ENCODE measurements around the gene PIP5K1A.

Gene PIP5K1A

DNA sequence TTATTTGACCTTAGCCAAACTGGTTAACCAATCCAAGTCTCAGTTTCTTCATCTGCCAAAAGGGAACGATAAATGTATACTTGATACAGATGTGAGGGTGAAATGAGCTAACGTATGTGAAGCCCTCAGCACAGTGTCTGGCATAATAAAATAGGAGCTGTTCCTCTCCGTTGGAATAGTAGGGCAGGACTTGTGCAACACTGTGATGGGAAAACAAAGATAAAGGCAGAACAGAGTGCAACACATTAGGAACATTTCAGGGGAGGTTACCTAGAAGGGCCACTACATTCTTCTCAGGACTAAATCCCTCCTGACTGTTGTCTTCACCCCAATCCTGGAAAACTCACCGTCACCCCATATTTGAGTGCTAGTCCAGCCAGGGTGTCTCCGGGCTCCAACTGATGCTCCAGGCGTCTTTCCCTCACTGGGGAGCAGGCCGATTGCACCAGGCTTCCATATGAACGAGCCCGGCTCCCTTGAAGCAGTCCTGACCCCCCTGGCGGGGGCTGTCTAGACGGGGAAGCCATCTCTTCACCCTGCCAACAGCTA is 33.5 kb upstream of the PIP5K1A start:
- TF ChIP-seq, protein P1, sequence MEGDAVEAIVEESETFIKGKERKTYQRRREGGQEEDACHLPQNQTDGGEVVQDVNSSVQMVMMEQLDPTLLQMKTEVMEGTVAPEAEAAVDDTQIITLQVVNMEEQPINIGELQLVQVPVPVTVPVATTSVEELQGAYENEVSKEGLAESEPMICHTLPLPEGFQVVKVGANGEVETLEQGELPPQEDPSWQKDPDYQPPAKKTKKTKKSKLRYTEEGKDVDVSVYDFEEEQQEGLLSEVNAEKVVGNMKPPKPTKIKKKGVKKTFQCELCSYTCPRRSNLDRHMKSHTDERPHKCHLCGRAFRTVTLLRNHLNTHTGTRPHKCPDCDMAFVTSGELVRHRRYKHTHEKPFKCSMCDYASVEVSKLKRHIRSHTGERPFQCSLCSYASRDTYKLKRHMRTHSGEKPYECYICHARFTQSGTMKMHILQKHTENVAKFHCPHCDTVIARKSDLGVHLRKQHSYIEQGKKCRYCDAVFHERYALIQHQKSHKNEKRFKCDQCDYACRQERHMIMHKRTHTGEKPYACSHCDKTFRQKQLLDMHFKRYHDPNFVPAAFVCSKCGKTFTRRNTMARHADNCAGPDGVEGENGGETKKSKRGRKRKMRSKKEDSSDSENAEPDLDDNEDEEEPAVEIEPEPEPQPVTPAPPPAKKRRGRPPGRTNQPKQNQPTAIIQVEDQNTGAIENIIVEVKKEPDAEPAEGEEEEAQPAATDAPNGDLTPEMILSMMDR (conservative IDR thresholded peaks at IDR 0.05; ENCODE audit: low read depth), result no peak
- H3K27ac ChIP-seq, result peak overlapping the region; percentile 84
- no peak for DNase-seq (ENCODE audit: low spot score)
- ChIA-PET POLR2A (ENCODE audit: low non-redundant PET) (no interaction called here), CTCF (interaction anchor here (0.6 kb wide), 1 partner anchor 106 kb away, joined by 4 read pairs; the partner anchor contains the start of gene CDC42SE1)

DNA sequence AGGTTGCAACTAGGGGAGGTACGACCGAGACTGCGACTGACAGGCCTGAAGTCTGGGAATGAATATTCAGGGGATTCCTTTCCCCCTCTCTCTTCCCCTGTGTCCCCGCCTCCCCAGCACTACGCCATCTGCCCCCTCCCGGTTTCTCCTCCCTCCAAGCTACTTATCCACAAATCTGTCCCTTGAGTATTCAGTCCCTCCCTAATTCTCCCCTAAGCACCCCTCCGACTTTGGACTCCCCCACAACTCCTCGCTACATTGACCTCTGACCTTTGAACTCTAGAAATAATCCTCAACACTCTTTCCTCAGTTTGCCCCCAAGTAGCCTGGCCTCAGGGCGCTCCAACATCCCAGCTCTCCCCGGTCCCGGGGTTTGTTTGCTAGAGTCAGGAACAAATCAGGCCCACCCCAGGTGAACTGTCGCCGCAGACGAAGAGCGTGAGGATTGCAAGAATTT is 33.0 kb upstream of the PIP5K1A start:
- TF ChIP-seq, protein P1 (conservative IDR thresholded peaks at IDR 0.05; ENCODE audit: low read depth), result no peak
- H3K27ac ChIP-seq, result peak overlapping the region; percentile 84
- peak; percentile 51 for DNase-seq (ENCODE audit: low spot score)
- ChIA-PET POLR2A (ENCODE audit: low non-redundant PET) (no interaction called here), CTCF (no interaction called here)

DNA sequence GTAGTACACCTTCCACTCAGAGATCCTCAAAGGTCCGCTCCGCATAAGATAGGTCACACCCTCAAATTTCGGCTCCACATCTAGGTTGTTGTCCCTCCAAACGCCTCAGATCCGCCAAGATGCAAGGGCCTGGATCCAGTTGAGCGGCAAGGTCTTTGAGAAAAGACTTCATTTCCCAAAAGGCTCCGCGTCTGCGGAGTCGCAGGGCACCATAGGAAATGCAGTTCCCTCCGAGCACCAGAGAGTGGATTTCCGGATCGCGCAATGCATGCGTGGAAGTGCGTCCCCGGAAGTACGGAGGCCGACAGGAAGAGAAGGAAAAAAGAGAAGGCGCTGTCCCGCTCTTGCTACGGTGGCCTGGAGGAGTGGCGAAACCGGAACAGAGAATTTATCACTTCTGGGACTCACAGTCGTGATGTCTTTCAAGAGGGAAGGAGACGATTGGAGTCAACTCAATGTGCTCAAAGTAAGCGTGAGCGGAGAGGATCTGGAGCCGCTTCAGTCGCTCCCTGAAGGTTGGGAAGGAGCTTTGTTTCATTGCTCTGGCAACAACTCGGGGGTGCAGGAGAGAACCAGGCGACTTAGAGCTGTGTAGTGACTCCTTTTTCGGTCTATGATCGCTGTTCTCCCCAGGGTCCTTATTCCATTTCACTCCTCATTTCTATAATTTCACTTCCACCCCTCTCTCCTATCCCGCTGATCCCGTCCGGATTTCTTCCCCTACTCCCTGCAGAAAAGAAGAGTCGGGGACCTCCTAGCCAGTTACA is 32.4 kb upstream of the PIP5K1A start, which contains the start of the genes LYSMD1 and SCNM1:
TSS of gene LYSMD1 (minus strand) at position 165 of the 767 bp plus-strand sequence. CDS start 644 bp downstream, outside the sequence.
TSS of gene SCNM1 (plus strand) at position 407 of the 767 bp plus-strand sequence. CDS start at position 416, 9 bp downstream.
- peak within 1 kb of the TSS; percentile 84 for H3K27ac ChIP-seq
- TF ChIP-seq, protein P1 (conservative IDR thresholded peaks at IDR 0.05; ENCODE audit: low read depth), result no peak
- peak; percentile 96 for DNase-seq (ENCODE audit: low spot score)
- ChIA-PET CTCF (no interaction called here), POLR2A (ENCODE audit: low non-redundant PET) (no interaction called here)

DNA sequence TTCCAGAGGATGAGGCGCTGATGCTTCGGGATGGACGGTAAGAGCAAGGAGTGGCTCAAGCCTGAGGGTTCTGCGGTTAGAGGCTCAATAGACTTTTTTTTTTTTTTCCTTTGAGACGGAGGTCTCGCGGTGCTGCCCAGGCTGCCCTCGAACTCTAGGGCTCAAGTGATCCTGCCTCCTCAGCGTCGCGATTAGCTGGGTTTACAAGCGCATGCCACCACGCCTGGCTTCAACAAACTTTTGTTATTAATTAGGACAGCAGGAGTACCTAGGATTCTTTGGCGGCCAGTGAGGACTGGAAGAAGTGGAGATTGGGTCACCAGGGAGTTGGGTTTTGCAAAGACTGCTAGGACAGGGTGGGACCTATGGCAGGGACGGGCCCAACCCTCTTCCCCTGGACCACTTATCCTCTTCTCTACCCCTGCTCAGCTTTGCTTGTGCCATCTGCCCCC is 31.8 kb upstream of the PIP5K1A start:
- peak; percentile 61 for DNase-seq (ENCODE audit: low spot score)
- H3K27ac ChIP-seq, result peak overlapping the region; percentile 84
- POLR2A ChIA-PET (ENCODE audit: low non-redundant PET), result interaction anchor here (0.6 kb wide), 1 partner anchor 34 kb away, joined by 3 read pairs; no protein-coding TSS in a partner anchor
- TF ChIP-seq, protein P1 (conservative IDR thresholded peaks at IDR 0.05; ENCODE audit: low read depth), result no peak
- CTCF ChIA-PET, result no interaction called here

DNA sequence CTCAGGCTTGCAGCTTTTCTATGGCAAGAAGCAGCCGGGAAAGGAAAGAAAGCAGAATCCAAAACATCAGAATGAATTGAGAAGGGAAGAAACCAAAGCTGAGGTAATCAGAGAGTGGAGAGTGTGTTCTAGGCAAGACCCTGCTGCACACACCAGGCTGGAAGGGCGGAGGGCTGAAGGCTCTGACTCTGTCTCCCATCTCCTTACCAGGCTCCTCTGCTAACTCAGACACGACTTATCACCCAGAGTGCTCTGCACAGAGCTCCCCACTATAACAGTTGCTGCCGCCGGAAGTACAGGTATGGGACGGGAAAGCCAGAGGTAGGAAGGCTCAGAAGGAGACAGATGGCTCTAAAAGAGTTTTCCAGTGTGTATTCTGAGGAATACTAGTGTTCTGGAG is 31.2 kb upstream of the PIP5K1A start:
- no peak for DNase-seq (ENCODE audit: low spot score)
- TF ChIP-seq, protein P1 (conservative IDR thresholded peaks at IDR 0.05; ENCODE audit: low read depth), result no peak
- peak overlapping the region; percentile 84 for H3K27ac ChIP-seq
- ChIA-PET POLR2A (ENCODE audit: low non-redundant PET) (interaction anchor here (0.6 kb wide), 1 partner anchor 33 kb away, joined by 3 read pairs; no protein-coding TSS in a partner anchor), CTCF (no interaction called here)

DNA sequence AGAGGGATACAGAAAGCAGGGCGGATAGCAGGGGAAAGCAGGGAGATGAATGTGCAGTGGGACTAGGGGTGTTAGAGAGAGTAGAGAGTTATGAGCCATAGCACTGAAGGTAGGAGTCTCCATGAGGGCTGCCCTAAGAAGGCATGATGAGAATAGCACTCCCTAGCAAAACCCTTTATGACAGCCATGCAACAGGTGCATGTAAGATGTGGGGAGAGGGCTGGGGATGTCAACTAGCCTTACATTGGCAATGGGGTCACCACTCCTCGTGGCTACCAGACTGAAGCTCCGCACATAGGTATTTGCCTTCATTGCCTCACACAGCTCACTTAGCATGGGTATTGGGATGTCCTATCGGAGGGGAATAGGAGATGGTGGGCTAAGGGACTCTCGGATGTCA is 27.2 kb upstream of the PIP5K1A start:
- ChIA-PET POLR2A (ENCODE audit: low non-redundant PET) (no interaction called here), CTCF (interaction anchor here (0.6 to 0.8 kb wide), 3 partner anchors 30 to 135 kb away, joined by 4 read pairs; no protein-coding TSS in a partner anchor)
- TF ChIP-seq, protein P1 (conservative IDR thresholded peaks at IDR 0.05; ENCODE audit: low read depth), result no peak
- H3K27ac ChIP-seq, result no peak overlapping the region
- DNase-seq (ENCODE audit: low spot score), result no peak

All from RWPE1 (cell line).